Smooth muscle cell (in vitro differentiated cells): ENCODE data around the gene CFAP251. TPM values are rescaled to one million over a fixed set of nuclear protein-coding genes. Genes with fewer than 3 reads are reported as not detected.
"Not testable (repeated sequence)": the region's sequence is repeated elsewhere in the genome, so short reads cannot be mapped to it uniquely, and the experiment has no call there.

Source experiments
- DNase-seq: peaks from one replicate; lab custom pipeline; 2025; ENCODE audit not compliant: unreplicated experiment; lab: John Stamatoyannopoulos, UW
- H2AFZ ChIP-seq: fragments of 200-600 bp; sonication (generic); 2 replicates; pipeline ENCODE4 v1.6.0; 2016; ENCODE audit warnings: antibody characterized with exemption, low read depth, mild to moderate bottlenecking
- H3F3A ChIP-seq: fragments of 200-600 bp; sonication (generic); 2 replicates; pipeline ENCODE4 v1.6.0; 2017; ENCODE audit warnings: antibody characterized with exemption, low read depth
- H3K27ac ChIP-seq: fragments of 200-600 bp; sonication (generic); 2 replicates; pipeline ENCODE4 v1.5.1; 2016; ENCODE audit warnings: low read depth, mild to moderate bottlenecking
- H3K27me3 ChIP-seq: fragments of 200-600 bp; sonication (generic); 2 replicates; pipeline ENCODE4 v1.6.1; 2016; ENCODE audit warnings: low read depth, mild to moderate bottlenecking
- H3K36me3 ChIP-seq: fragments of 200-600 bp; sonication (generic); 2 replicates; pipeline ENCODE4 v1.5.1; 2016; ENCODE audit warnings: low read depth
- H3K4me1 ChIP-seq: fragments of 200-600 bp; sonication (generic); 2 replicates; pipeline ENCODE4 v1.5.1; 2016; ENCODE audit warnings: low read depth
- H3K4me2 ChIP-seq: fragments of 200-600 bp; sonication (generic); 2 replicates; pipeline ENCODE4 v1.6.0; 2016; ENCODE audit warnings: mild to moderate bottlenecking
- H3K4me3 ChIP-seq: fragments of 200-600 bp; sonication (generic); 2 replicates; pipeline ENCODE4 v1.5.1; 2016; ENCODE audit warnings: mild to moderate bottlenecking
- H3K79me2 ChIP-seq: fragments of 200-600 bp; sonication (generic); 2 replicates; pipeline ENCODE4 v1.6.0; 2016; ENCODE audit warnings: low read depth, mild to moderate bottlenecking
- H3K9ac ChIP-seq: fragments of 200-600 bp; sonication (generic); 2 replicates; pipeline ENCODE4 v1.6.0; 2016; ENCODE audit warnings: low read depth
- H3K9me3 ChIP-seq: fragments of 200-600 bp; sonication (generic); replicated peaks from 2 replicates; pipeline ENCODE4 v1.5.1; 2016; ENCODE audit warnings: low read depth
- H4K20me1 ChIP-seq: fragments of 200-600 bp; sonication (generic); 2 replicates; pipeline ENCODE4 v1.6.0; 2016; ENCODE audit warnings: low read depth
- CTCF ChIP-seq: fragments of 200-600 bp; sonication (generic); IDR thresholded peaks from 2 replicates; pipeline ENCODE4 v1.5.1; 2017; ENCODE audit warnings: borderline replicate concordance, mild to moderate bottlenecking, antibody characterized with exemption; ENCODE audit not compliant: insufficient read depth, poor library complexity, severe bottlenecking
- WGBS: methylation state at CpG from one replicate; pipeline ENCODE4 v1.1.7; 2016; ENCODE audit warnings: low lambda C conversion rate; 5-methylcytosine and 5-hydroxymethylcytosine counted together
- polyA plus RNA-seq: library from polyadenylated mRNA; unstranded; fragments of >200 nt; fragmentation: Nextera tagmentation; extraction: Ambion mirVana; gene quantifications from 2 replicates; pipeline ENCODE4 v1.2.1, GENCODE V29; 2016
- total RNA-seq: library from RNA; depleted of rRNA; stranded (reverse); fragments of >200 nt; gene quantifications from 2 replicates; pipeline ENCODE4 v1.2.3, GENCODE V29; 2014

The CFAP251 gene
- total and polyA plus RNA-seq, 2 experiments from 2014 or later, result 1.2 to 5.0 TPM

GRCh38 chr12:121926874-121927706, 8.7 kb downstream of the CFAP251 start:
- TF ChIP-seq CTCF, result no peak
- no peaks in the 10 kb centered on the region for H4K20me1 ChIP-seq
- H3K27ac ChIP-seq, result no peak overlapping the region
- DNase-seq, result no peak
- H3K36me3 ChIP-seq, result no peaks in the 10 kb centered on the region
- H2AFZ ChIP-seq, result no peak overlapping the region
- peaks cover 5% of the 10 kb centered on the region for H3F3A ChIP-seq
- WGBS, result 74% methylated on average over 7 of the region's 7 CpGs
- no peaks in the 10 kb centered on the region for H3K9me3 ChIP-seq
- H3K4me2 ChIP-seq, result no peak overlapping the region
- H3K4me3 ChIP-seq, result no peak overlapping the region
- no peaks in the 10 kb centered on the region for H3K79me2 ChIP-seq
- peaks cover 4% of the 10 kb centered on the region for H3K4me1 ChIP-seq
- H3K27me3 ChIP-seq, result no peaks in the 10 kb centered on the region
- no peak overlapping the region for H3K9ac ChIP-seq

- no peak overlapping the region for H3K4me2 ChIP-seq
- H3K27me3 ChIP-seq, result no peaks in the 10 kb centered on the region
- H3K79me2 ChIP-seq, result no peaks in the 10 kb centered on the region
- H4K20me1 ChIP-seq, result no peaks in the 10 kb centered on the region
- peaks cover 4% of the 10 kb centered on the region for H3K4me1 ChIP-seq
- H3F3A ChIP-seq, result peaks cover 5% of the 10 kb centered on the region
- no peaks in the 10 kb centered on the region for H3K9me3 ChIP-seq
- 80% methylated on average over 5 of the region's 5 CpGs for WGBS
- TF ChIP-seq CTCF, result no peak
- DNase-seq, result no peak
- no peak overlapping the region for H2AFZ ChIP-seq
- H3K4me3 ChIP-seq, result no peak overlapping the region
- H3K9ac ChIP-seq, result no peak overlapping the region
- no peak overlapping the region for H3K27ac ChIP-seq
- H3K36me3 ChIP-seq, result no peaks in the 10 kb centered on the region
Observed at GRCh38 chr12:121927813-121928212, 9.4 kb downstream of the CFAP251 start.

GRCh38 chr12:121929545-121929944, 11.2 kb downstream of the CFAP251 start:
- not testable (repeated sequence) for H3K27ac ChIP-seq, H4K20me1 ChIP-seq, H3K9ac ChIP-seq, H3K9me3 ChIP-seq, H3K36me3 ChIP-seq, H3K4me2 ChIP-seq, H2AFZ ChIP-seq, H3K4me3 ChIP-seq, DNase-seq, H3K79me2 ChIP-seq, H3K27me3 ChIP-seq, H3F3A ChIP-seq
- 96% methylated on average over 7 of the region's 7 CpGs for WGBS
- peaks cover 13% of the 10 kb centered on the region for H3K4me1 ChIP-seq

- no peaks in the 10 kb centered on the region for H3K79me2 ChIP-seq
Observed at GRCh38 chr12:121930862-121931261, 12.5 kb downstream of the CFAP251 start.

More at GRCh38 chr12:121930862-121931261, 12.5 kb downstream of the CFAP251 start:
- WGBS, result 90% methylated on average over 4 of the region's 4 CpGs
- Histone ChIP-seq H3K9ac (no peak overlapping the region), H4K20me1 (no peaks in the 10 kb centered on the region), H3K4me1 (peaks cover 9% of the 10 kb centered on the region), H3K27me3 (no peaks in the 10 kb centered on the region), H3F3A (no peaks in the 10 kb centered on the region), H3K4me2 (no peak overlapping the region), H3K4me3 (no peak overlapping the region), H2AFZ (no peak overlapping the region), H3K27ac (no peak overlapping the region), H3K9me3 (no peaks in the 10 kb centered on the region), H3K36me3 (no peaks in the 10 kb centered on the region)
- no peak for TF ChIP-seq CTCF
- DNase-seq, result no peak
